Sciatic nerve (tissue), 2 donors: ENCODE measurements around the gene CD28. TPM values are rescaled to one million over a fixed set of nuclear protein-coding genes. Genes with fewer than 3 reads are reported as not detected.
A peak's percentile ranks its signal among the peaks of the same experiment; 100 is the strongest.

Source experiments
- ATAC-seq: fragments of 200-7000 bp; cut with Tn5 transposase; one replicate; pipeline ENCODE4 v1.9.1; 2020; ENCODE audit warnings: mild to moderate bottlenecking, moderate library complexity
- DNase-seq: peaks from one replicate; pipeline ENCODE4 v3.0.0-alpha.2; 2020; ENCODE audit warnings: low spot score
- intact Hi-C: fragments of 100-400 bp; cut with DNase I; formaldehyde crosslinking; loops from one replicate; pipeline ENCODE4 v1.14.2; 2022
- total RNA-seq: library from RNA; stranded (reverse); fragmentation: NEBNext Ultra II Directional; extraction: Animal tissue kit (Norgen Biotek cat#: 25700); gene quantifications from one replicate; pipeline ENCODE4 v1.2.1, GENCODE V29; 2021
- donor health status: DM: no; HTN: no; CAD: no.
- donor health status: DM: no; HTN: no; CAD: no.

Gene CD28
- total RNA-seq, 1 donor from 2014 or later: 3.4 TPM

DNA sequence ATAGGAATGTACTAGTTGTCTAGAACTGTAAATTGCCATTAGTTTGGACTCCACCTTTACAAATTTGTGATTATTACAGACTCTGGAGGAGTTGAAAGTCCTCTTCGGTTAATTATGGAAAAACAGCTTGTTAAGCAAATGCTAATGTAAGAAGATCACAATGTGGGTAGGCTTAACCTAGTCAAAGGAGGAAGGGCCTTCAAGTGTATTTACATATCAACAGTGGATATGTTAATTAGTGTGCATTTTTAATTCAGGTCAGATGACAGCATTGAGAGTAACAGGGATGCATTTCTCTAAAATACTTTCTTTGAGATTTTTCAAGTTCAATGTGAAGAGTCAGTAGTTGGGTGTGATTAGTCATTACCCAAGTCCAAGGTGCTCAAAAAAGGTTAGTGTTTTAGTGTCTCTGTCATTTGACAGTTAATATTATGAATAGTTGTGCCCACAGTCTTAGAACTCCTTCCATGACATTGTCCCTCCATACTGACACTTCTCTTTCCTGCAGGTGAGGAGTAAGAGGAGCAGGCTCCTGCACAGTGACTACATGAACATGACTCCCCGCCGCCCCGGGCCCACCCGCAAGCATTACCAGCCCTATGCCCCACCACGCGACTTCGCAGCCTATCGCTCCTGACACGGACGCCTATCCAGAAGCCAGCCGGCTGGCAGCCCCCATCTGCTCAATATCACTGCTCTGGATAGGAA is 28.0 kb downstream of the CD28 start:
- intact Hi-C loops: no loop called here
- no peak for ATAC-seq
- no peak for DNase-seq

DNA sequence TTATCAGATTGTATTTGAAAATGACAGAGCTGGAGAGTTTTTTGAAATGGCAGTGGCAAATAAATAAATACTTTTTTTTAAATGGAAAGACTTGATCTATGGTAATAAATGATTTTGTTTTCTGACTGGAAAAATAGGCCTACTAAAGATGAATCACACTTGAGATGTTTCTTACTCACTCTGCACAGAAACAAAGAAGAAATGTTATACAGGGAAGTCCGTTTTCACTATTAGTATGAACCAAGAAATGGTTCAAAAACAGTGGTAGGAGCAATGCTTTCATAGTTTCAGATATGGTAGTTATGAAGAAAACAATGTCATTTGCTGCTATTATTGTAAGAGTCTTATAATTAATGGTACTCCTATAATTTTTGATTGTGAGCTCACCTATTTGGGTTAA is 30.9 kb downstream of the CD28 start:
- intact Hi-C loops: no loop called here
- ATAC-seq: no peak
- DNase-seq: no peak

DNA sequence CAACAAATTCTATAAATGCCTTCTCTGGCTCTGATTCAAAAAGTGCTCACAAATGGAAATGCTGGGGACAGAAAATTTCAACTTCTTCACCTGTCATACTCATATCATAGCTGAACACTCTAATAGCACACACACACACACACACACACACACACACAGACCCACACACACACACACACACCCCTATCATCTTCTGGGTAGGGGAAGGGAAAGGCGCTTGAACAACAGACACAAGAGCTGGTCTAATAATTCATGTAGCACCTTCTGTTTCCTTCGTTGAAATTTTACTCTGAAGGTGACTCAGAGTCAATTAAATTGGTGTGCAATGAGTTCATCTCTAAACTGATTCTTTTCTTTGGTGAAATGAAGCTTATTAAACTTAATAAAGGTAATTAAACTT is 32.9 kb downstream of the CD28 start:
- intact Hi-C loops: no loop called here
- DNase-seq (no peak), ATAC-seq (no peak)

DNA sequence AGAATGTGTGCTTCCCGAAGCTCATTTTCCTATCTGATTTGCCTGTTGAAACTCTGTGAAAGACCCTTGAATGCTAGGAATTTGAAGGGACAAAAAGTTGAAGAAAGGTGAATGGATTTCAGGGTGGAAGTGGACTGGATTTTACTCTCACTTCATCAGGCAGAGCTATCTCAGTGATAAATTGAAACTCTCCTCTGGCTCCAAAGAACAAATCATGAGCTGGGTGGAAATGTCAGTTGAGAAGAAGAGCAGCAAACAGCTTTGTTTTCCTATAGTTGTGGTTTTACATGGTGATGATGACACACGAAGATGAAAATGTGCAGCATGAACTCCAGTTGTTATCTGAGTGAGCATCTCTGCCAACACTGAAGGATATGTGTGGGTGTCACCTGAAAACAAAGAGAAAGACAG is 34.4 kb downstream of the CD28 start:
- DNase-seq (no peak), ATAC-seq (no peak)
- intact Hi-C loops: no loop called here

DNA sequence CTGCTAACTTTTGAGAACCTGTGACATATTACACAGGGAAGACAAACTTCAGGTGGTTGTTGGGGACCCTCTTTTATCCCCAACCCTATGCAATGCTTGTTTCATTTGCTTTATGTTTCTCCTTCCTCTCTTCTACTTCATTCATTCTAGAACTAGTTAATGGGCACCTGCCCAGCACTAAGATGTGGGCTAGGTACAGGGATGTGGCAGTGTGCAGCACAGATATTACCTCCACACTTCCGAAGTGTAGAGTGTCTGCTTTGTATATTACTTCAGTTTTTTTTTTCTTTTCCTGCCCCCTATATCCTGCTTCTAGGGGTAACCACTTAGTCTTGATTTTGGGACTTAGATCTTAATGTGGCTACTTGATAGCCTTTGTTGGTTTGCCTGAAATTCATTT is 35.1 kb downstream of the CD28 start:
- ATAC-seq (no peak), DNase-seq (no peak)
- intact Hi-C loops: no loop called here

DNA sequence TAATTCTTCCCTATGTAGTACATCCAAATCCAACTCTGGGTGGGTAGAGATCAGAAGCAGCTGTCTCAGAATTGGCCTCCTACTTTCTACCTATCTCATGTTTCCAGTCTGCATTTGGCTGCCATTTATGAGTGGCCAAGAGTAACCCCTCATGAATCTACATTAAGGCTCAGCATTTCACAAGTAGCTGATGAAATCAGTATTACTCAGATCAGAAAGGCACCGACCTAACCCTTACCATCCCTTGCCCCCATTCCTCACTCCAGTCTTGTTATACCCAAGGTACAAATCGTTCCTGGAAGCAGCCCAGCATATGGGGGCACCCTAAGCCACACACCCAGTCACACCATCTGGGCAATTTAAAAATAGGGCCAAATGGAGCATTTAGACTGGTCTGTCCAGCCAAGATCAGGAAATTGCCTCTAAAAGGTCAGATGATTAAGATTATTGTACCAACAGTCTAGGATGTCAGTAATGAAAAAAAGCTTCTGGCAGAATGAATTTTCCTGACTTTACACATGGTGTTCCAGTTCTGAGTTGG is 37.1 kb downstream of the CD28 start:
- no peak for DNase-seq
- intact Hi-C loops: no loop called here
- peak; percentile 63 for ATAC-seq

DNA sequence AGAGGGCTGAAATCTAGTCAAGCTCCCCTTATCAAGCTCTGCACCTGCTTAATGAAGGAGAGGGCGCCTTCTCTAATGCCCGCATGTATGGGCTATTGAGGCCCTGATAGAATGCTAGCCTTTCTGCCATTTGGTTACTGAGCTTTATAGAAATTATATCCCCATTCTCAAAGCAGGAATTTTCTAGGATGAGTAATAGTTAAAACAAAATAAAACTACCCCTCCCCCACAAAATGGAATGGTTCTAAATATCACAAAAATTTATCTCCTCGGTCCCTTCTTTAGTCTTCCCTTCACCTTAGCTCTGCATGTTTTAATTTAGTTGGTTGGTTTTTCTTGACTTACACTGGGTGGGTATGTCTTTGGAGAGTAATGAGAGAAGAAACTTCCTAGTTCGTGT is 37.7 kb downstream of the CD28 start:
- intact Hi-C loops: no loop called here
- ATAC-seq (no peak), DNase-seq (no peak)

DNA sequence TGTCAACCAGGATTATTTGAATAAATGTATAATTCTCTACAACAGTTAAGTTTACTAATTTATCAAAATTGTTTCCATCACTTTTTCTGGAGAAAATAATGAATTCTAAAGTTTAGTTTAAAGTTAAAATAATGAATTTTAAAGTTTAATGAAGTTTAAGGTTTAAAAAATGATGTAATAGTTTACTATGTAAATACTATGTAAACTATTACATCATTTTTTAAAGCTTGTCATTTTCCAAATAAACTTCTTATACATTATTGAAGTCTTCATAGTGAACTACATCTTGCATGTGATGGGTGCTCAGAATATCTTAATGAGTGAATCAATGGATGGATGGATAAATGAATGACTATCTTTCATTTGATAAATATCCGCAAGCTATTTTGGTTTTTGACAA is 38.8 kb downstream of the CD28 start:
- no peak for ATAC-seq
- intact Hi-C loops: no loop called here
- DNase-seq: no peak

DNA sequence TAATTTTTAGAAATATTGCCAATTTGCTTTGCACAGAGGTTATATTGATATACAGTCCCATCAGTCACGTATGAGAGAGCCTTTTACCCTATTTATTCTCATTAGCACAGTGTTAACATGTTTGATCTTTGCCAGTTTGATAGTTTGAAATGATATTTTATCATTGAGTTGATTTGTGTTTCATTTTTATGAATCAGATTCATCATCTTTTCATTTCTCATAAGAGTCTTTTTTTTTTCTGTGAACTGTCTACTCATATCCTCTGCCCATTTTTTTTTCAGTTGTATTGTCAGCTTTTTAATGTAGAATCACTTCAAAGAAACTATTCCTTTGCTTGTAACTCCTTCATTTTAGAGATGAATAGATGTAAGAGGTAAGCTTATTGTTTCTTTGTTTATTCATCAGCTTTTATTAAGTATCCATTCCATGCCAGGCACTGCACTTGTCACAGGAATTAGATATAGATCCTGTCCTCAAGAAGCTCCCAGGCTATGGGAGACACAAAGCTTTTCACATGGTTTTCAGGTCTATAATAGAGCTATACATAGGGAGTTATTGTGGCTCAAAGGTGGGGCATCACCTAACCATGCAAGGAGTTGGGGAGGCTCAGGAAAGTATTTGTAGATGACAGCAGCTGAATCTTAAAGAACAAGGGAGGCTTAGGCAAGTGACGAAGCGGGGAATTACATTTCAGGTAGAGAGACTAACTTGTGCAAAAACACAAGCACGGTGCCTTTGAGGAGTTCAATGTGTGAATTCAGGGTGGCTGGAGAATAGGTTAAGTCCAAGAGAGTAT is 42.1 kb downstream of the CD28 start:
- no peak for DNase-seq
- intact Hi-C loops: no loop called here
- ATAC-seq: no peak

DNA sequence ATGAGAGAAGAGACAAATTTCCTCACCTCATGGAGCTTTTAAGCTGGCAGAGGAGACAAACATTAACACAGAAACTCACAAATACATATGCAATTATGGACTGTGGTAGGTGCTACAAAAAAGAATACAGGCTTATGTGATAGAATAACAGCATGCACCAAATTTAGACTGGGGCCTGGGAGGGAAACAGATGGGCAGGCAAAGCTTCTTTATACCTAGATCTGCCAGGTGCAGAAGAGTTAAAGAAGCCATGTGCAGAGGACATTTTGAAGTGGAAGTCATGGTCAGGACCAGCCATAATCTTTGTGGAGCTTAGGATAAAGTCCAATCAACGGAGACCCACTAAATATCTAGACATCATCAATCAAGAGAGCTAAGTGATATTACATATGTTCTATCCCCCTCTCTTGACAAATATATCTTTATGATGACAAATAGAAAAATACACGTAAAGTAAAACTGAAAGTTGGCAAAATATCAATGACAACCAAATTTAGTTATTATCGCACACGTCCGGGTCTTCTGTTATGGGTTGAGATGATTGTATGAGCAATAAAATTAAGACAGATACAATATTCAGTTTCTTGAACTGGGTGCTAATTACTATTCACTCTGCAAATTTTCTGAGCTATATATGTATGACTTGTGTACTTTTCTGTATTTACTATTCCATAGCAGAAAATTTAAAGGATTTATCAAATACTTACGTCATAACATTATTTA is 44.1 kb downstream of the CD28 start:
- ATAC-seq (no peak), DNase-seq (no peak)
- intact Hi-C loops: no loop called here

DNA sequence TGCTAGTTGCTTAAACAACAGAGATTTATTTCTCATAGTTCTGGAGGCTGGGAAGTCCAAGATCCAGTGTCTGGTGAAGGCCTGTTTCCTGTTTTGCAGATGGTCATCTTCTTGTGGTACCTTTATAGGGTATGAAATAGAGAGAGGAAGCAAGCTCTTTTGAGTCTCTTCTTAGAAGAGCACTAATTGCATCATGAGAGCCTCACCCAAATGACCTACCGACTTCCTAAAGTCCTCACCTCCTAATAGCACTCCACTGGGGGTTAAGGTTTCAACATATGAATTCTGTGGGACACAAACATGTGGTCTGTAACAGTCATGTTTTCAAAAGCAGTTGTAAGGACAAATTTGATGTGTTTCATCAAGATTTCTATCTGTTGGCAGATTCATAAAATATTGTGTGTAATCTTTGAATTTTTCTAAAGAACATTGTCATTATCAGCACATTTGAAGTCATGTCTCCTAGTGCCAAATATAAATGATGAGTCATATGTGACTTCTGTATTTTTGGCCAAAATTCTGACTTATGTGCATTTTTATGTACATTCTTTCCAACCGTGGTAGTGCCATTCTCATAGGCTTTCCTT is 45.3 kb downstream of the CD28 start:
- ATAC-seq: no peak
- intact Hi-C loops: no loop called here

DNA sequence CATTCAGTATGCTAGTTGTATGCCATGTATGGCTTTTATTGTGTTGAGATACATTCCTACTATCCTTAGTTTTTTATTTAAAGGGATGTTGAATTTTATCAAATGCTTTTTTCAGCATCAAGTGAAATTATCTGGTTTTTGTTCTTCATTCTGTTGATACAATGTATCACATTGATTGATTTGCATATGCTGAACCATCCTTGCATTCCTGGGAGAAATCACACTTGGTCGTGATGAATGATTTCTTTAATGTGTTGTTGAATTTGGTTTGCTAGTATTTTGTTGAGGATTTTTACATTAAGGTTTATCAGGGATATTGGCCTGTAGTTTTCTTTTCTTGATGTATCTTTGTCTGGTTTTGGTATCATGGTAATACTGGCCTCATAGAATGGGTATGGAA is 49.7 kb downstream of the CD28 start:
- DNase-seq (no peak), ATAC-seq (no peak)
- intact Hi-C loops: no loop called here

More for the DNA sequence above, 45.3 kb downstream of the CD28 start:
- DNase-seq: no peak

DNA sequence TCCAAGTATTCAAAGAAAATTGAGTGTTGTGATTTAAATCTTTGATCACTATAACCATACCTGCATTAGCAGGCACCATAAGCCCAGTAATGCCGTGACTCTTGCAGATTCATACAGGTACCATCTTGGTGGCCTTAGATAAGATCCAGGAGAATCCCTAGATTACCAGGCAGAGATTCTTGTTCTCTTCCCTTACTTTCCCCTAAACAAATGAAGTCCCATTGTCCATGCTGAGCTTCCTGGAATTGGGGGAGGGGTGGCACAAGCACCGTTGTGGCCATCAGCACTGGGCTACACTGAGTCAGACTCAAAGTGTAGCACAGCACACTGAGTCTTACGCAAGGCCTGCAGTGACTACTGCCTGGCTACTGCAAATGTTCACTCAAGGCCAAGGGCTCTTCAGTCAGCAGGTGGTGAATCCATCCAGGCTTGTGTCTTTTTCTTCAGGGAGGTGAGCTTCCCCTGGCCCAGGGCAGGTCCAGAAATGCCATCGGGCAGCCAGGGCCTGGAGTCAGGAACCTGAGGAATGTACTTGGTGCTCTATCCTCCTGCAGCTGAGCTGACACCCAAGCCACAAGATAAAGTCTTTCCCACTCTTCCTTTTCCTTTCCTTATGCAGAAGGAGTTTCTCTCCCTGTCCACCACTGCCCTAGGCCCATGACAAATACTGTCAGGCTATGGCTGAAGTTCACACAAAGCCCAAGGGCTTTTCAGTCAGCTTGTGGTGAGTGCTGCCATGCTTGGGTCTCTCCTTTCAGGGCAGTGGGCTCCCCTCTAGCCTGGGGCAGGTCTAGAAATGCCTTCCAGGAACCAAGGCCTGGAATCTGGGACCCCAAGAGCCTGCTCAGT is 52.6 kb downstream of the CD28 start:
- ATAC-seq: no peak
- intact Hi-C loops: no loop called here
- no peak for DNase-seq

DNA sequence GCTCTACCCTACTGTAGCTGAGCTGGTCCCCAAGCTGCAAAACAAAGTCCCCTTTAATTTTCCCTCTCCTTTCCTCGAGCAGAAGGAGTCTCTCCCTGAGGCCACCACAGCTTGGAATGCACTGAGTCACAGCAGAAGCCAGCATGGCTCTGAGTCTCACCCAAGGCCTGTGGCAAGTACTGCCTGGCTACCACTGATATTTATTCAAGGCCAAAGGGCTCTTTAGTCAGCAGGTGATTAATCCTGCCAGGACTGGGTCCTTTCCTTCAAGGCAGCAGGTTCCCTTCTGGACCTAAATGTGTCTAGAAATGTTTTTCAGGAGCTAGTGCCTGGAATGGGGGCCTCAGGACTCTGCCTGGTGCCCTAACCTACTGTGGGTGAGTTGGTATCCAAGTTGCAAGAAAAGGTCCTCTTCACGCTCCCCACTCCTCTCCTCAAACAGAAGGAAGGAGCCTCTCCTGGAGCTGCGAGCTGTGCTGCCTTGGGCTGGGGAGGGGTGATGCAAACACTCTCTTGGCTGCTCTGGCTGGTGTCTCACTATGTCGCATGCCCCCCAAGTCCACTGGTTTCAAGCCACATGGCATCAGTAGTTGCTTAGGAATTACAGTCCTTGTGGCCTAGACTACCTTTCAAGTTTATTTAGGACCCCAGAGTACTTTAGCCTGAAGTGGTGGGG is 53.4 kb downstream of the CD28 start:
- DNase-seq (no peak), ATAC-seq (no peak)
- intact Hi-C loops: no loop called here

DNA sequence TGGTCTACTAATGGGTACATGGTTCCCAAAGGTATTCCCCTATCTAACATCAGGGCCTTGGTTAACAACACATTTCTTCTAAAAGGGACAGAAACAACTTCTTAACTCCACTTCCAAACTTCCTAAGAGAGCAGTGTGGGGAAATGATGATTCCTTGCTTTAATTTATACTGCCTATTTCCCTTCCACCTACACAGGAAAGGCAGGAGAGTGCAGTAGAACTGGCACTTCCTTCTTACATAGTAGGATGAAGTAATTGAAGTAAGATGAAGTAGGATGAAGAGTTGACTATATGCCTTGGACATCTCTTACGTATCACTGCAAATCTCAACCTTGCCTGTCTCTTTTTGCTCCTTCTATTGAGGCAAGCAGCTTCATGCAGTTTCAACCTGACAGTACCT is 54.7 kb downstream of the CD28 start:
- DNase-seq (no peak), ATAC-seq (no peak)
- intact Hi-C loops: no loop called here

DNA sequence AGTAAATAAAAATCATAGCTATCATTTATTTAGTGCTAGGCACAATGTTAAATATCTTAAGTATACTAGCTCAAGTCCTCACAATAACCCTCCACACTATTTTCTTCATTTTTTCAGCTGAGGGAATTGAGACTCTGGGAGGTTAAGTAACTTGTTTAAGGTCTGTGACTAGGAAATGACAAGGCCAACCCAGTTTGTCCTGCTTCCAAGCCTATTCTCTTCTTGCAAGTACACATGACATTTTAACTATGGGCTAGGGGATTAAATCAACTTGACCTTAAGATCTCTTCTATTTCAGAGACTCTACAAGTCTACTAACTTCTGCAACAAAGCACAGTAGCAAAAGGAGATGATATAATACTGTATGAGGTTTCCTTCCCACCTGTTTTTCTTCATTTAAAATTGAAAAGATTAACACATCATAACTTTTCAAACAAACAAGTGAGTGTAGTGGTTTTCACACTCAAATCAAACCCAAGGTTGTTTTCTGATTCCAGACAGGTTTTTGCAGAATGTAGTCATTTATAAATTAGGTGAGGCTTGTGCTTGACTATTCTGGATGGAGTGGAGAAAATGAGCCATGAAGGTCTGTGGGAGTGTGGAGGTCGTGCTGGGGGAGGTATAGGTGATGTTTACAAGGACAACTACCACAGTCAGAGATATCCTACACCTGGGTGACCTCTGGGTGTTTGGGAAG is 57.0 kb downstream of the CD28 start:
- peak; percentile 44 for ATAC-seq
- intact Hi-C loops: no loop called here

DNA sequence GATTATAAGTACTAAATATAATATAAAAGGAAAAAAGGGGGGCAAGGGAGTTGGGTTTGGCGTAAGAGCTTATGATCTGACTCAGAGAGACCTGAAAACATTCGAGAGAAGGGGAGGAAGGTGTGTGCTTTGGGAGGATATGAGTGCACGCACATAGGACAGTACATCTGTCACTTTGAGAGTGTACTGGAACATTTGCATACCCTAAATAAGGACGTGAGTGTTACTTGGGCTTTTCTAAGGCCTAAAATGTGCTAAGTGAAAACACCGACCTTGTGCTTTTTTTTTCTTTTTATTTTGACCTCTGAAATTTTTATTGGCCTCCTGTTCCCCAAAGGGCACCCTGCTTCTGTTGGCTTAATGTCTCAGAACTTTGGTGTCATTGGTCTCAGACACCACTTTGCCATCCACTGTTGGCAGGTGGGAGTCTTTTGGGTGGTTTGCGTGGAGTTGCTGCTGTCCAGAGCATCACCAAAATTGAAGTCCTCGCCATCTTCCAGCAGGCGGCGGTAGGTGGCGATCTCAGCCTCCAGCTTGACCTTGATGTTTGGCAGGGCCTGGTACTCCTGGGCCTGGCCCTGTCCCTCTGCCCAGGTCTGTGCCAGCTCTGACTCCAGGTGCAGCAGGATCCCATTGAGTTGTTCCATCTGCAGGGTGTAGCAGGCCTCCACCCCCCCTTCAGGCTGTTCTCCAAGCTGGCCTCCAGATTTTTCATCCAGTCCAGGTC is 57.7 kb downstream of the CD28 start:
- DNase-seq (no peak), ATAC-seq (no peak)

More for the DNA sequence above, 57.0 kb downstream of the CD28 start:
- DNase-seq: no peak

More for the DNA sequence above, 57.7 kb downstream of the CD28 start:
- intact Hi-C loops: no loop called here
